Measurements from ENCODE around the gene RCN2.
"Not testable (repeated sequence)": the region's sequence is repeated elsewhere in the genome, so short reads cannot be mapped to it uniquely, and the experiment has no call there.

The RCN2 gene

DNA sequence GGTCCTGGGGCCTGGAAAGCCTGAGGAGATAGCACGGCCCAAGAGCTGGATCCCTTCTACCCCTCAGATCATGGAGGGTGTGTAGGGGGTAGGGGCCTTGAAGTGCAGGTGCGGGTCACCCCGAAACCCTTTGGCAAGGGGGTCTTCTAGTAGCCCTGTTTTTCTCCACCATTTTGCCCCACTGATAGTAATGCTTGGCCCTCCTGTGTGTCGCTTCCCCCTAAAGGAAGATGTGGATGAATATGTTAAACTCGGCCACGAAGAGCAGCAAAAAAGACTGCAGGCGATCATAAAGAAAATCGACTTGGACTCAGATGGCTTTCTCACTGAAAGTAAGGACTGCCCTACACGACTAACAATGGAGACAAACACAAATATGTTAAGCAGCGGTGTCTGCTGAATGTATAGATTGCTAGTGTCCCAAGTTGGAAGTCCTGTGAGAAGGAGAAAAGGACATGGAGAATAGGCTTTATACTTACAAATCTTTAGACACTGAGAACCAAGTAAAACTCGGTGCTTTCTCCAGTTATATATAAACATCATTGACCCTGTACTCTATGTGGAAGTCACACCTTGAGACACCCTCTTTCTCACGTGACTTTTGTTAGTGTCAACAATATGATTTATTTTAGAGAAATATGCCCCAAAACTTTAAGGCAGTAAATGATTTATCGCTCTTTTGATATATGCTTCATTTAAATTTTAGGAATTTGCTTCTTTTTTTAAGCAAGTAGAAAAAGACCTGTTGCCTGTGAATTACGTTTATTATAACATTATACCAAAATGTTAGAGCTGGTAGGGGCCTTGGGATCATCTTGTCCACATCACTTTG, 802 bp downstream of the RCN2 start:
- no peak for DNase-seq (ENCODE audit: low read depth in 2 of 2)

DNA sequence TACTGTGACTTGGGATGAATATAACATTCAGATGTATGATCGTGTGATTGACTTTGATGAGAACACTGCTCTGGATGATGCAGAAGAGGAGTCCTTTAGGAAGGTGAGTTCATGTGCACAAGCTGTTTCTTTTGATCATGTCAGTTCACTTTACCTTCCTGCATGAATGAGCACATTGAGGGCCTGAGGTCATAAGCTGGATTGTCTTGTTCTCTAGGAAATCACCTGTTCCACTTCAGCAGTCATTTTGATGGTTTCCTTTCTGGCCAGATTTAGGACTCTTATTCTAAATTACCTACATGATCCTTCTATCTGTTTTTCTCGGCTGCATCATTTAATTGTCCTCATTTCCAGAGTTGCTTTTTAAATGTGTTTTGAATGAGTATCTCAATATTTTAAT, 4.1 kb downstream of the RCN2 start:
- DNase-seq (ENCODE audit: low read depth in 2 of 2), result no peak

DNA sequence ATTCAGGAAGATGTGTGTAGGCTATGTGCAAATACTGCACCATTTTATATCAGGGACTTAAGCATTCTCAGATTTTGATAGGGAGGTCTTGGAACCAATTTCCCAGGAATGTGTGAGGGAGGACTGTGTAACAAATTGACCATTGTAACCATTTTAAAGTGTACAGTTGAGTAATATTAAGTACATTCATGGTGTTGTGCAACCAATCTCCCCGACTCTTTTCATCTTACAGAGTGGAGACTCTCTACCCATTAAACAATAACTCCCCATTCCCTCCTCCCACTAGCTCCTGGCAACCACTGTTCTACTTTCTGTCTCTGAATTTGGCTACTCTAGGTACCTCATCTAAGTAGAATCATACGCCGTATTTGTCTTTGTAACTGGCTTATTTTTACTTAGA, 5.1 kb downstream of the RCN2 start:
- DNase-seq (ENCODE audit: low read depth in 2 of 2), result no peak

DNA sequence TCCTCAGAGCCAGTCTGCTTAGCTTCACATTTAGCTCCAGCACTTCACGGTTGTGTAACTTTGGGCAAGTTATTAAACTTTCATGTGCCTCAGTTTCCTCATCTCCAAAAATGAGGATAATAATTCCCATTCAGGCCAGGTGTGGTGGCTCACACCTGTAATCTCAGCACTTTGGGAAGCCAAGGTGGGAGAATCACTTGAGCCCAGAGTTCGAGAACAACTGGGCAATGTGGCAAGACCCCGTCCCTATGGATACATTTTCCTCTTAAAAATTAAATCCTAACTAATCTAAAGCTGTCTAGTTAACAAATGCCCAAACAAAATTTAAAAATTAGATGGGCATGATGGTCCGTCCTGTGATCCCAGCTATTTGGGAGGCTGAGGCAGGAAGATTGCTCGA, 7.2 kb downstream of the RCN2 start:
- no peak for DNase-seq (ENCODE audit: low read depth in 2 of 2)

DNA sequence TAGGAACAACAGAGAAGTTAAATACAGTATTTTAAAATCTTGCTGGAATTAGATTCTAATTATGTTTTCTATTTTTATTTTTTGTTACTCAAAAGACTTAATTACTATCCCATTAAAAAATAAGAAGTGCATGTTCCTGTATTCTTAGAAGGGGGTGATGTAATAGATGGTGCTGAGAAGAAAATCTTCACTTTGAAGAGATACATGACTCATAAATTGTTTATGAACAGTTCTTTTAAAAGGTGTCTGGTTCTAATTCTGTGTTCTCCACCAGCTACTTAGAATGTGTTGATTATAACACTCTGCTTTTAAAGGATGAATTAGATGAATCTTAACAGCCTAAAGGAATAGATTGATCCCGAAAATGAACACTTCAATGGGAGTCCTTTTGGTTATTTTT, 8.2 kb downstream of the RCN2 start:
- no peak for DNase-seq (ENCODE audit: low read depth in 2 of 2)

DNA sequence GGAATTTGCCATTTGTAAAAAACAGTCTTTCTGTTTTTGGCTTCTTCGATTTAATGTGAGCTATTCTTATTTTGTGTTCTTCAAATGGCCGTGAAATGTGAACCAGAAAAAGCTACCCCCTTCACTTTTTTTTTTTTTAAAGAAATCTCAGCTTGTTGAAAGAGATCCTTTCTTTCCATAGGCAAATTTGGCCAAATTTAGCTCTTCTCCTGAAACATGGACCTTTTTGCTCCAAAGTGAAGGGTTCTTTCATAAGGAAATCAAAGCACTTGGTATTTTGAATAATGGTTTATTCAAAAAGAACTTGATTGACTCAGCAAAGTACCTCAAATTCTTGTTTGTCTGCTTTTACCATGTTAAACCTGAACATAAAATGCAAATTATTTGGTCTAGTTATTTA, 10.1 kb downstream of the RCN2 start:
- no peak for DNase-seq (ENCODE audit: low read depth in 2 of 2)

DNA sequence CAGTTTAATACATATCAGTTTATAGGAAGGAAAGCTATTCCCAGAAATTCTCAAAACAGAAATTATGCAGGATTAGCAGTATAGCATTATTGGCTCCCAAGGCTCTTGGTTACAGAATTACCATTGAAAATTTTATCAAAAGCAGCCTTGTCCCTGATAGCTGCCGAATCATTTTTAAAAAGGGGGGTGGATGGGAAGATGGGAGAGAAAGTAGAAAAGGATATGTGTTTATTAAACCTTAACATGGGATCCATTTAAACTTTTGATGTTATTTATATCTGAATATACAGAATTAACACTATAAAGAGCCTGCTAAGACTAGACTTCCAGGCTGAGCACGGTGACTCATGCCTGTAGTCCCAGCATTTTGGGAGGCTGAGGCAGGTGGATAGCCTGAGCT, 10.8 kb downstream of the RCN2 start:
- DNase-seq (ENCODE audit: low read depth in 2 of 2), result no peak

DNA sequence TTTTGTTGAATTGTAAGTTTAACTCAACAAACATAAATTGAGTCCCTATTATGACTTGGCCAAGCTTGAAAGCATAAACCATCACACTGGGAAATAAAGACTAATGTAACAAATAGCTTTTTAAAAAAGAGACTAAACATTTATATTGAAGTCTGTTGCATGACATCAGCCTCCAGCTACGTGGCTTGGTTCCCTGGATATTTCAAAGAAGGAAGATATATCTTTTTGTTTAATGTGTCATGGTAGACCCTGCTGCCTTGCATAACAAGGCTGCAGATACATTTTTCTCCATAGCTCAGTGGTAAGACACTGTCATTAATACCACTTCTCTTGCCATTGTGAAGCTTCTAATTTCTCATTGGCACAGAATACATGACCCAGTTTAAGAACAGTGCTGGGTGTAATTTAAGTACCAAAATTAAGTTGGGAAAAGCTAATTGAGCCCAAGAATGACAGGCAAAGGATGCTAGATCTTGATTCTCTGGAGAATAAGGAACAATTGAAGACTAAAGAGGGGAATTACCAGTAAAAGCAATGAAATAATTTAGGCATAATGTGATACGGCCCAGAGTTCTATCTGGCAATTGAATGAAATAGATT, 14.0 kb downstream of the RCN2 start:
- no peak for DNase-seq (ENCODE audit: low read depth in 2 of 2)

DNA sequence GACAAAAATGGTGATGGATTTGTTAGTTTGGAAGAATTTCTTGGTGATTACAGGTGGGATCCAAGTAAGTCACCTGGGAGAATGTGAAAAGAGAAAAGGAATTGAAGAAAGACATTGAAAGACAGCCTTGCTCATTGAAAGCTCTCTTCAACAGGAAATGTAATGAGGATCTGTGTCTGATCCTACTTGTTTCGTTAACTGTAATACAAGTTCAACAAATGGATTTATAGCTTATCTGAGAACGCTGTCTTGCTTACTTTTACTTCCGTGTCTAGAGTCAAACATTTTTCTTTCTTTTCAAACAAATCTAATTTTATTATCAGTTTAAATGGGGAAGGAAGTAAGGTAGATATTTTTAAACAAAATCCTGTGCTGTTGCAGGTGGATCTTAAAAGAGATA, 15.9 kb downstream of the RCN2 start:
- DNase-seq (ENCODE audit: low read depth in 2 of 2), result no peak

DNA sequence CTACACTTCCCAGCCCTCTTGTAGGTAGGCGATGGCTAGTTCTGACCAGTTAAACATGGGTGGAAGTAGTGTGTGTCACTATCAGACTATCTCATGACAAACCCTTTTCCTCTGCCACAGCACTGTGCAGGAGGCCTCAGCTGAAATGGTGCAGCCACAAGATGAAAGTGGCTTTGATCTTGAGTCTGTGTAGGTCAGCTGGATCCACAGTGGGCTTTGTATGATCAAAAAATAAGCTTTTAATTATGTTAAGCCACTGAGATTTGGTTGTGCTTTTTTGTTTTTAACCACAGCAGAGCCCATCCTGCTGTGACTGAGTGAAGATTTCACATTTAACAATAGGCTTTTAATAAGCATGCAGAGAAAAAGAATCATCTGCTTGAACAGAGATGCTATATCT, 19.7 kb downstream of the RCN2 start:
- no peak for DNase-seq (ENCODE audit: low read depth in 2 of 2)

DNA sequence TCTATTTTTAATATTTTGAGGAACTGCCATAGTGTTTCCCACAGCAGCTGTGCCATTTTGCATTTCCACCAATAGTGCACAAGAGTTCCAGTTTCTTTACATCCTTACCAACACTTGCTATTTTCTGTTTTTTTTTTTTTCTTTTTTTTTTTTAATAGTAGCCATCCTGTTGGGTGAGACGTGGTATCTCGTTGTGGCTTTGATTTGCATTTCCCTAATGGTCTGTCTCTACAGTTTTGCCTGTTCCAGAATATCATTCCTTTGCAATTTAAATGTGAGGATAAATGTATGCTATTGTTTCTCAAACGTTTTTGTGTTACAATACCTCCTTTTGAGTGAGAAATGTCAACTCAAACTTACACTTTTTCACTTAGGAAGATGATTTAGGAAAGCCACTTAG, 22.4 kb downstream of the RCN2 start:
- DNase-seq (ENCODE audit: low read depth in 2 of 2), result no peak

DNA sequence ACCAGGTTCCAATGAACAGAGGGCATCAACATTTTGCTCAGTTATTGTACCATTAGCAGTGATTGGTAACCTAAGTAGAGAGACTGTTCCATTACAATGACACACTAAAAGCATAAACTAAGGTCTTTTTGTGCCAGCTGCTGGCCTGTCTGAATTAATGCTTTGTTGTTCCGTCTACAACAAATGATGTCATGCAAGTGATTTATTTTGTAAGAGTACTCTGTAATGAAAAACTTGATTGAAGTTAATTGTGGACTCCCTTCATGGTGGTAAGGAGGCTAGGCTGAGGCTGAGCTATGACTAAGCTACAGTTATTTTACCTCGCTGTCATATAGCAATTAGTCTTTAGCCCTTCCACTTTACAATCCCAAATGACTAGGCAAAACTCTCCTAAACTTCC, 23.2 kb downstream of the RCN2 start:
- DNase-seq (ENCODE audit: low read depth in 2 of 2), result no peak

DNA sequence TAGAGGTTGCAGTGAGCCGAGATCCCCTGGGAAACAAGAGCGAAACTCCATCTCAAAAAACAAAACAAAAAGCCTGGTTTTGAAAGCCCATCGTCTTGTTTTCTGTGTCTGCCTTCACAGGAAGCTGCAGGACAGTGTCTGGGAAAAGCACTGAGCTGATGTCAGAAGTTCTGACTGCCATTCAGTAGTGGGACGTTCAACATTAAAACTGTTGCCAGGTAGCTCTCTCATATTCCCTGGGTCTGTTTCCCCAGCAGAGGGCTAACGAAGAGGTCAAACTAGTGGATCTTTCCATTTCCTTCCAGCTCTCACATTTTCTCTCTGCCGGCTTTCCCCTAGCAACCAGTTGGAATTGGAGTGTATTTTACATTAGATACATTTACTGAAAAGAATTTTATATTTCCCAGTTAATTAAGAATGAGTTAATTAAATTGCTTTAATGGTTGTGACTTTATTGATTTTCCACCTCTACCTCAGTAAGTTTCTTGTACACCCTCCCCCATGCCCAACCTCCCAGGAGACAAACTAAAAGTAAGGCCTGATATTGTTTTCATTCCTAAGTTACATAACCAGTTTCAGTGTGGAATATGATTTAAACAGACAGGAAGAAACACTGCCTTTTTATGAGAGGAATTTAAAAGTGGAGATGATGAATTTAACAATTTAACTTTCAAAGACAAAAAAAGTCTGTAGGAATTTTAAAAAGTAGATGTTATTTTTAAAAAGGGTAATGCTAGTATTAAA, 29.9 kb downstream of the RCN2 start:
- DNase-seq (ENCODE audit: low read depth in 2 of 2), result no peak

DNA sequence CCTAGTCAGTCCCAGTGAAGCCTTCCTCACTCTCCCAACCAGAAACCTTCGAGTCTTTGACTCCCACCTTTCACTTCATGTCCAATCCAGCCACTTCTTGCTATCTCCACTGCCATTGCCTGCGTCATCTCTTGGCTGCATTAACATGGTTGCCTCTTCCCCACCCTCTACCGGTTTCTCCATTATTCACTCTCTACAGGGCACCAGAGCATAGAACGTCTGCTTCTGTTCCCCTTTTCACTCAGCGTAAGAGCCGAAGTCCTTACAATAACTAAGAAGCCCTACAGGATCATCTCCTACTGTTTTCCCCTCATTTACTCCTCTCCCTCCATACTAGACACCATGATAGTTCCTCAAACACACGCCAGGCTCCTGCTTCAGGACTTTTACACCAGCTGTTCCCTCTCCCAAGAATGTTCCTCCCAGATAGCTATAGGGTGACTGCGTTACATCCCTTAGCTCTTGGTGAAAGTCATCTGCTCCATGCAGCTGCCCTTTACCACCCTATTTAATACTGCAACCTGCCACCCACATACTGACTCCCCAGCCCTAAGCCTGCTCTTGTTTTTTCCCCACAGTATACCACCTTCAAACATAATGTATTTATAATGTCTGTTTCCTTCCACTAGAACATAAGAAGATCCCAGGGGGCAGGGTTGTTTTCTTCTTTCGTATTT, 30.9 kb downstream of the RCN2 start:
- DNase-seq (ENCODE audit: low read depth in 2 of 2), result no peak

DNA sequence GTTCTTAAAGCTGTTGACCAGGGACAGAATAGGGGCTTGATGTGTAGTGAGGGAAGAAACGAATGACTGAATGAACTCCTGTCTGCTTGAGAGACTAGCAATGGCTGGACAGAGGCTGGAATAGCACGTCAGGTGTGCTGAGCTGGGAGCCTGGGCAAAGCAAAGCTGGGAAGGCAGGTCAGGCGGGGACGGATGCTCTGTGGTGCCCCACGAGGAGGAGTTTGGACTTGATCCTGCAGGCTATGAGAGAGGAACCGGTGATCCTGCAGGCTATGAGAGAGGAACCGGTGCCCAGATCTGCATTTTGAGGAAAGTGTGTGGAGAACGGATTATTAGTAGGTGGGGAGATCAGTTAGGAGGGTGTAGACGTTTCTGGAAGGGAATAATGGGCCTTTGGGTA, 32.0 kb downstream of the RCN2 start:
- no peak for DNase-seq (ENCODE audit: low read depth in 2 of 2)

DNA sequence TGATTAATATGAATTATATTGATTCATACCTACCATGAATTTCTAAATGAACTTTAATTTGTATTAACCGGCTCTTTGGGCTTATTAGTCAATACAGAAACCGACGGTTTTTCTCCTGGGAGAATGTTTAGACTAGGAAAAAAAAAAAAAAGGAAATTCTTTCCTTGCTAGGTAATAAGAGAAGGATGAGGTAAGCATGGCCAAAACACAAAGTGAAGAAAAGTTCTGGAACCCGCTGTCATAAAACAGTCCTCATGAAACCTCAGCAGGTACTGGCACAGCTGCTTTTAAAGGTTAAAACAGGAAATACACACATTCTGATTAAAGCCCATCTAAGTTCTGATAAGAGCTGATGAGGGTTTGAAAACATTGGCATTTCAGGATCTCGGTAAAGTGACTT, 32.6 kb downstream of the RCN2 start:
- no peak for DNase-seq (ENCODE audit: low read depth in 2 of 2)

DNA sequence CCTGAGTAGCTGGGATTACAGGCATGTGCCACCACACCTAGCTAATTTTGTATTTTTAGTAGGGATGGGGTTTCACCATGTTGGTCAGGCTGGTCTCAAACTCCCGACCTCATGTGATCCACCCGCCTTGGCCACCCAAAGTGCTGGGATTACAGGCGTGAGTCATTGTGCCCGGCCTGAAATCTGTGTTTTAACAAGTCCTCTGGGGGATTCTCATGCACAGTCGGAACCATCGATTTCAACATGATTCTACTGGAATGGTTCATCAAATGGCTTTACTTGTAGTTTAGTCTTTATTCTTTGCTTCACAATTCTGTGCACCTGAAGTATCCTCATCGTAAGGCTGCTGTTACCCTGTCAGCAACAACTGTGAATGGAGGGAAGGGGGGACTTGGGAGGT, 34.5 kb downstream of the RCN2 start:
- not testable (repeated sequence) for DNase-seq (ENCODE audit: low read depth in 2 of 2)

DNA sequence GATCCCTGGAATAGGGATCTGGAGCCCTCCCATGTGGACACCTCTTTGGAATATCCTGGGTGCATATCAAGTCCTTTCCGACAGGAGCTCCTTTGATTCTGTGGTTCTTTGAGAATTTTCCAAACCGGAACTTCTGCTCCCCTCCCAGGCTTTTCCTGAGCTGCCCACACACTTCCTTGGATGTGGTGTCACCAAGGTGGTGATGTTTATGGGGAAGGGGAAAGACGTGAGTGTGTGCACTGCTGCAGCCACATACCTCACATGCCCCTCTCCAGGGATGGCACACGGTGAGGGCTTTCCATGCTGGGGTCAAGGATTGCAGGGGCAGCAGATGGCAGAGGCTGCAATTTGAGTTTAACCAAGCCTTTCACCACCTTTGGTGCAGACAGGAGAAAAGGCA, 35.5 kb downstream of the RCN2 start:
- no peak for DNase-seq (ENCODE audit: low read depth in 2 of 2)

DNA sequence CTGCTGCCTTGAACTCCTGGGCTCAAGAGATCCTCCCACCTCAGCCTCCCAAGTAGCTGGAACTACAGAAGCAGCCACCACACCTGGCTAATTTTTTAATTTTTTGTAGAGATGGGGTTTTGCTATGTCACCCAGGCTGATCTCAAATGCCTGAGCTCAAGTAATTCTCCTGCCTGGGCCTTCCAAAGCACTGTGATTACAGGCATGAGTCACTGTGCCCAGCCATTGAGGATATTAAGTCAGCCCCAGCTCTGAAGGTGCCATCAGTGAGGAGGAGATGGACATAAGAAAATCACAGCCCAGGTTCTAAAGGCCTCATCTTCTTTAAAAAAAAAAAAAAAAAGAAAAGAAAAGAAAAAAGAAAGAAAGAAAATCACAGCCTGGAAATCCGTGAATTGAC, 36.8 kb downstream of the RCN2 start:
- DNase-seq (ENCODE audit: low read depth in 2 of 2), result no peak

DNA sequence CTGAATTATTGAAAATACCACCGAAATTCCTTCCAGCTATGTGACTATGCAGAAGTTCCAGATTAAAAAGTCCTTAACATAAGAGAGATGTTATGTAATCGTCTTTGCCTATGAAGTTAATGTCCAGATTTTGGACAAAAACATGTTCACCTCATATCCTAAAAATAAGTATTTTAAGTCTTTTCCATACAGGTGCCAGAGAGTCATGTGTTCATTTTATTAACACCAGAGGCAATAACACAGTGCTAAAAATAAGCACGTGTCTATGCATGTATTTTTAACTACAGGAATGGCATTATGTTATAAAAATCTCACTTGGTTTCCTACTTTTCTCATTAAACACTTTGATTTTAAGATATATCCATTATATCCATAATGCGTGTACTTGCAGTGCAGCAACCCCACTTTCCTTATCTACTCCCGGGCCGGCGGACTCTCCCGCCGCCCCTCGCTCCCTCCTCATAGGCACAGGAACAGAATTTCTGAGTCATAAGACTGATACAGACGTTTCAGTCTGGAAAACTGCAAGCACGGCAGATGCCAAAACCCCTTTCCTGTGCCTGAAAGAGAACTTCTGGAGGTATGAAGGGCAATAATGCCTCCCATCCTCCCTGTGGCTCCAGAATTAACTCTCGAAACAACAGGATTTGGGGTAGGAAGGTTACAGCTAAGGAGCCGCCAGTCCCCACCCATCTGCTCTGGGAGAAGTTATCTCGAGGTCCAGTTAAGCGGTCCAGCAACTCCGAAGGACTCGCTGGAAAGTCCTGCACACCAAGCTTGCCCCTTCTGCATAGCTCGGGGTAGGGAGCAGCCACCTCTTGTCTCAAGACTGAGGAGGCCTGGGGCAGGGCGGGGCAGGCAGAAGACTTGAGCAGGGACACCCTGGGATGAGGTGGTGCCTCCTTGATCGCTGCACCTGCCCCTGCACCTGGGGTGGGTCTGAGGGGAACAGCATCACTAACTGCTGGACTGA, 41.1 kb downstream of the RCN2 start:
- DNase-seq (ENCODE audit: low read depth in 2 of 2), result no peak

DNA sequence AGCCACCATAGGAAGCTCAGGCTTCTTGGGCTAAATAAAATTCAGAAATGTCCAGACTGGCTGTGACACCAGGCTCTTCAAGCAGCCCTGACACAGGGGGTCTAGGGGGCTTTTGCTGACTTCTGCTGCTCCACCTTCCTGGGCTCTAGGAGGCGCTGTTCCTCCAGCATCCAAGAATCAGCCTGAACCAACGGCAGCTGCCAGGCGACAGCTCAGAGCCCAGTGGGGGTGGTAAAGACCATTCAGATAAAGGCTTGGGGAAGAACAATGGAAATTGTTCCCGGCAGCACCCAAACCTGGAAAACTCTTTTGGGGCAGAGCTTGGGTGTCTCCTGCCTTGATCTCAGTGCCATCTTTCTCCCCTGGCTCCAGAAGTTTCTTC, 41.8 kb downstream of the RCN2 start:
- peak; percentile 55 to 58 for DNase-seq (ENCODE audit: low read depth in 2 of 2)
